Hypothalamus (tissue), 51 donors: ENCODE results near the gene DAB2IP.
"Not testable (repeated sequence)": the region's sequence is repeated elsewhere in the genome, so short reads cannot be mapped to it uniquely, and the experiment has no call there.

Source experiments
- DNase-seq, 51 donors: peaks; one replicate each; lab custom pipeline; 2025; lab: John Stamatoyannopoulos, UW

The DAB2IP gene

GRCh38 chr9:121781701-121782464 is 130.4 kb downstream of the DAB2IP start:
- no peak for DNase-seq

GRCh38 chr9:121782514-121783110 is 131.2 kb downstream of the DAB2IP start:
- no peak for DNase-seq

GRCh38 chr9:121783111-121783510 is 131.7 kb downstream of the DAB2IP start:
- no peak for DNase-seq

- DNase-seq = peak in 6 of 51 donors; percentile 14 to 39 (median 28)
Measured at GRCh38 chr9:121783521-121784507, 132.4 kb downstream of the DAB2IP start.

- DNase-seq = no peak
Measured at GRCh38 chr9:121784731-121785411, 133.4 kb downstream of the DAB2IP start.

GRCh38 chr9:121785673-121786542 is 134.5 kb downstream of the DAB2IP start:
- DNase-seq = no peak

- DNase-seq = no peak
Measured at GRCh38 chr9:121786543-121786948, 135.1 kb downstream of the DAB2IP start.

GRCh38 chr9:121786998-121787422 is 135.6 kb downstream of the DAB2IP start:
- DNase-seq = no peak

GRCh38 chr9:121788686-121789366 is 137.4 kb downstream of the DAB2IP start:
- DNase-seq = no peak

- no peak for DNase-seq
Measured at GRCh38 chr9:121790841-121791240, 139.4 kb downstream of the DAB2IP start.

GRCh38 chr9:121792476-121792875 is 141.0 kb downstream of the DAB2IP start:
- DNase-seq = not testable (repeated sequence)

- DNase-seq = not testable (repeated sequence)
Measured at GRCh38 chr9:121794334-121794733, 142.9 kb downstream of the DAB2IP start.

GRCh38 chr9:121797081-121797480 is 145.6 kb downstream of the DAB2IP start:
- DNase-seq = no peak

- DNase-seq = no peak
Measured at GRCh38 chr9:121798941-121799340, 147.5 kb downstream of the DAB2IP start.

GRCh38 chr9:121800376-121800775 is 148.9 kb downstream of the DAB2IP start:
- no peak for DNase-seq

- no peak for DNase-seq
Measured at GRCh38 chr9:121801579-121801978, 150.1 kb downstream of the DAB2IP start.

GRCh38 chr9:121802753-121803152 is 151.3 kb downstream of the DAB2IP start:
- no peak for DNase-seq

- no peak for DNase-seq
Measured at GRCh38 chr9:121807069-121807822, 155.8 kb downstream of the DAB2IP start.
